ENCODE results near the gene DYDC2. TPM values are rescaled to one million over a fixed set of nuclear protein-coding genes. Genes with fewer than 3 reads are reported as not detected.

DYDC2 gene
- total RNA-seq, 2 donors from 2014 or later, result 1.9 to 5.3 TPM

- TF ChIP-seq CTCF (conservative IDR thresholded peaks at IDR 0.05), result no peak
- Histone ChIP-seq H3K4me1 (ENCODE audit: control insufficient read depth, insufficient read depth, low read length) (no peaks in the 10 kb centered on the region), H3K9ac (ENCODE audit: extremely low read depth, low read length, poor library complexity, severe bottlenecking) (no peak overlapping the region), H3K4me3 (ENCODE audit: low read length) (no peak overlapping the region), H3K27ac (ENCODE audit: low read depth, low read length) (no peak overlapping the region), H3K9me3 (ENCODE audit: control insufficient read depth, low read length) (no peaks in the 10 kb centered on the region), H3K27me3 (ENCODE audit: control insufficient read depth, insufficient read depth, low read length, poor library complexity, severe bottlenecking) (no peaks in the 10 kb centered on the region), H3K36me3 (ENCODE audit: control insufficient read depth, insufficient read depth, low read length) (no peaks in the 10 kb centered on the region)
- no peaks in the 10 kb centered on the region for H3K36me3 Mint-ChIP-seq (ENCODE audit: low read depth)
- peaks cover 2% of the 10 kb centered on the region for H3K27me3 Mint-ChIP-seq (ENCODE audit: insufficient read depth)
- no peak for DNase-seq
- no peak overlapping the region for H3K4me3 Mint-ChIP-seq
- no peak overlapping the region for H3K27ac Mint-ChIP-seq
- no peaks in the 10 kb centered on the region for H3K9me3 Mint-ChIP-seq
- H3K4me1 Mint-ChIP-seq, result no peaks in the 10 kb centered on the region
Measured at GRCh38 chr10:80318742-80319141, 37.8 kb upstream of the DYDC2 start.

GRCh38 chr10:80319318-80319717, 37.3 kb upstream of the DYDC2 start:
- Mint-ChIP-seq H3K27ac (no peak overlapping the region), H3K27me3 (ENCODE audit: insufficient read depth) (peaks cover 2% of the 10 kb centered on the region), H3K4me1 (no peaks in the 10 kb centered on the region), H3K36me3 (ENCODE audit: low read depth) (no peaks in the 10 kb centered on the region), H3K4me3 (no peak overlapping the region), H3K9me3 (no peaks in the 10 kb centered on the region)
- H3K9me3 ChIP-seq (ENCODE audit: control insufficient read depth, low read length), result no peaks in the 10 kb centered on the region
- H3K36me3 ChIP-seq (ENCODE audit: control insufficient read depth, insufficient read depth, low read length), result no peaks in the 10 kb centered on the region
- H3K9ac ChIP-seq (ENCODE audit: extremely low read depth, low read length, poor library complexity, severe bottlenecking), result no peak overlapping the region
- TF ChIP-seq CTCF (conservative IDR thresholded peaks at IDR 0.05), result no peak
- 86 to 100% methylated on average over 1 of the region's 2 CpGs for WGBS, 2 experiments (ENCODE audit: insufficient coverage in 1 of 2, insufficient read length in 1 of 2)
- no peaks in the 10 kb centered on the region for H3K27me3 ChIP-seq (ENCODE audit: control insufficient read depth, insufficient read depth, low read length, poor library complexity, severe bottlenecking)
- no peak overlapping the region for H3K27ac ChIP-seq (ENCODE audit: low read depth, low read length)
- H3K4me1 ChIP-seq (ENCODE audit: control insufficient read depth, insufficient read depth, low read length), result no peaks in the 10 kb centered on the region
- no peak overlapping the region for H3K4me3 ChIP-seq (ENCODE audit: low read length)
- DNase-seq, result no peak

DNA sequence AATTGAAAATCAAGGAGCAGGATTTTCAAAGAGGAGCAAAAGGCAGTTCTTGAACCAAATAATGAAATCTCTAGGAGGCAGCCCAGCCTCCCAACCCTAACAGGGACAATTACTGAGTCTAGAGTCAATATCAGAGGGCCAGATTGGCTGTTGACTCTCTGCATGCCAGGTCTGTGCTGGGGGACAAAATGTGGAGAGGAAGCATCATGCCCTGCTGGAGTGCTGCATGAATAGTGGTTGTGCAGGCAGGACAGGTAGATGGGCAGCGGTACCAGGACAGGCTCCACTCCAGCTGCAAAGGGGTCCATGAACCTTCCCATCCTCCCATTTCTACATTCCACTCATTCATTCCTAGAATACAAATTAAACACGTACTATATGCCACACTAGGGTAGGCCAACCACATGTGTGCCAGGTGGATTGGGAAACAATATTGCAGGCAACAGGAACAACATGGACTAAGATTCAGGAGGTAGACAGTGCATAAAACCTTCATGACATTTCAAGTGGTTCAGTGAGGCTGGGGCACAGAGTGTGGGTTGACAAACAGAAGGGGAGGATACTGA, 36.8 kb upstream of the DYDC2 start:
- H3K36me3 Mint-ChIP-seq (ENCODE audit: low read depth), result no peaks in the 10 kb centered on the region
- Histone ChIP-seq H3K27me3 (ENCODE audit: control insufficient read depth, insufficient read depth, low read length, poor library complexity, severe bottlenecking) (no peaks in the 10 kb centered on the region), H3K36me3 (ENCODE audit: control insufficient read depth, insufficient read depth, low read length) (no peaks in the 10 kb centered on the region), H3K27ac (ENCODE audit: low read depth, low read length) (no peak overlapping the region), H3K9ac (ENCODE audit: extremely low read depth, low read length, poor library complexity, severe bottlenecking) (no peak overlapping the region), H3K4me3 (ENCODE audit: low read length) (no peak overlapping the region), H3K4me1 (ENCODE audit: control insufficient read depth, insufficient read depth, low read length) (no peaks in the 10 kb centered on the region), H3K9me3 (ENCODE audit: control insufficient read depth, low read length) (no peaks in the 10 kb centered on the region)
- no peak for TF ChIP-seq CTCF (conservative IDR thresholded peaks at IDR 0.05)
- no peak for DNase-seq
- no peak overlapping the region for H3K27ac Mint-ChIP-seq
- H3K9me3 Mint-ChIP-seq, result no peaks in the 10 kb centered on the region
- peaks cover 2% of the 10 kb centered on the region for H3K27me3 Mint-ChIP-seq (ENCODE audit: insufficient read depth)
- WGBS, 2 experiments (ENCODE audit: insufficient coverage in 1 of 2, insufficient read length in 1 of 2), result 92% methylated on average over 2 of the region's 2 CpGs; no CpG with 5 or more reads in 1 of the 2 experiments
- H3K4me1 Mint-ChIP-seq, result no peaks in the 10 kb centered on the region
- H3K4me3 Mint-ChIP-seq, result no peak overlapping the region
